ENCODE results near the gene ANKRD6. TPM values are rescaled to one million over a fixed set of nuclear protein-coding genes. Genes with fewer than 3 reads are reported as not detected.
A peak's percentile ranks its signal among the peaks of the same experiment; 100 is the strongest.

Gene ANKRD6
- total and polyA plus RNA-seq, 8 donors = 6.3 to 14.7 (median 9.6) TPM

GRCh38 chr6:89539779-89540178 is 106.8 kb downstream of the ANKRD6 start:
- 92 to 93% methylated on average over 2 of the region's 2 CpGs for WGBS, 2 donors
- Histone ChIP-seq H3K36me3 (no peaks in the 10 kb centered on the region), H3K4me1 (no peaks in the 10 kb centered on the region), H3K4me3 (no peak overlapping the region), H3K27me3 (no peaks in the 10 kb centered on the region), H3K27ac (no peak overlapping the region), H3K9me3 (no peaks in the 10 kb centered on the region)
- no peak for DNase-seq
- no peak for TF ChIP-seq CTCF (IDR thresholded peaks at IDR 0.05)
- ATAC-seq = no peak
- intact Hi-C loops (cut with DNase I) = no loop called here
- no peak for FAIRE-seq

- WGBS, 2 donors = 77 to 78% methylated on average over 12 of the region's 12 CpGs
- Histone ChIP-seq H3K4me3 (no peak overlapping the region), H3K27ac (no peak overlapping the region), H3K4me1 (no peaks in the 10 kb centered on the region), H3K27me3 (no peaks in the 10 kb centered on the region), H3K9me3 (no peaks in the 10 kb centered on the region), H3K36me3 (no peaks in the 10 kb centered on the region)
- intact Hi-C loops (cut with DNase I) = no loop called here
- DNase-seq (no peak), FAIRE-seq (no peak), ATAC-seq (no peak)
- TF ChIP-seq CTCF (IDR thresholded peaks at IDR 0.05) = no peak
Observed at GRCh38 chr6:89542081-89542857, 109.3 kb downstream of the ANKRD6 start.

GRCh38 chr6:89542866-89543265 is 109.9 kb downstream of the ANKRD6 start:
- TF ChIP-seq CTCF (IDR thresholded peaks at IDR 0.05) = no peak
- no peaks in the 10 kb centered on the region for H3K4me1 ChIP-seq
- no peak for FAIRE-seq

GRCh38 chr6:89547281-89547680 is 114.3 kb downstream of the ANKRD6 start:
- Histone ChIP-seq H3K4me3 (no peak overlapping the region), H3K4me1 (no peaks in the 10 kb centered on the region), H3K9me3 (no peaks in the 10 kb centered on the region), H3K27me3 (no peaks in the 10 kb centered on the region), H3K27ac (no peak overlapping the region), H3K36me3 (no peaks in the 10 kb centered on the region)
- ATAC-seq (no peak), DNase-seq (peak in 2 of 6 donors; percentile 26 to 53), FAIRE-seq (no peak)
- intact Hi-C loops (cut with DNase I) = no loop called here
- WGBS, 2 donors = 82 to 84% methylated on average over 5 of the region's 5 CpGs
- no peak for TF ChIP-seq CTCF (IDR thresholded peaks at IDR 0.05)

More at GRCh38 chr6:89542866-89543265, 109.9 kb downstream of the ANKRD6 start:
- Histone ChIP-seq H3K36me3 (no peaks in the 10 kb centered on the region), H3K27ac (no peak overlapping the region), H3K4me3 (no peak overlapping the region), H3K9me3 (no peaks in the 10 kb centered on the region), H3K27me3 (no peaks in the 10 kb centered on the region)
- no peak for ATAC-seq
- 33 to 41% methylated on average over 3 of the region's 3 CpGs for WGBS, 2 donors
- intact Hi-C loops (cut with DNase I) = no loop called here
- DNase-seq = no peak

- no peak overlapping the region for H3K4me3 ChIP-seq
- intact Hi-C loops (cut with DNase I) = no loop called here
- H3K27me3 ChIP-seq = no peaks in the 10 kb centered on the region
- TF ChIP-seq CTCF (IDR thresholded peaks at IDR 0.05) = no peak
- DNase-seq (no peak), FAIRE-seq (no peak), ATAC-seq (no peak)
- no peaks in the 10 kb centered on the region for H3K4me1 ChIP-seq
- H3K9me3 ChIP-seq = no peaks in the 10 kb centered on the region
- 92 to 95% methylated on average over 5 of the region's 5 CpGs for WGBS, 2 donors
- no peak overlapping the region for H3K27ac ChIP-seq
- H3K36me3 ChIP-seq = no peaks in the 10 kb centered on the region
Observed at GRCh38 chr6:89553431-89553830, 120.5 kb downstream of the ANKRD6 start.
